CD4-positive, alpha-beta T cell treated with Interleukin-21 for 1 hour (primary cell): ENCODE data around the gene CHMP4B.

Source experiments
- DNase-seq: peaks from one replicate; pipeline ENCODE4 v3.0.0-alpha.2; 2020

CHMP4B gene

DNA sequence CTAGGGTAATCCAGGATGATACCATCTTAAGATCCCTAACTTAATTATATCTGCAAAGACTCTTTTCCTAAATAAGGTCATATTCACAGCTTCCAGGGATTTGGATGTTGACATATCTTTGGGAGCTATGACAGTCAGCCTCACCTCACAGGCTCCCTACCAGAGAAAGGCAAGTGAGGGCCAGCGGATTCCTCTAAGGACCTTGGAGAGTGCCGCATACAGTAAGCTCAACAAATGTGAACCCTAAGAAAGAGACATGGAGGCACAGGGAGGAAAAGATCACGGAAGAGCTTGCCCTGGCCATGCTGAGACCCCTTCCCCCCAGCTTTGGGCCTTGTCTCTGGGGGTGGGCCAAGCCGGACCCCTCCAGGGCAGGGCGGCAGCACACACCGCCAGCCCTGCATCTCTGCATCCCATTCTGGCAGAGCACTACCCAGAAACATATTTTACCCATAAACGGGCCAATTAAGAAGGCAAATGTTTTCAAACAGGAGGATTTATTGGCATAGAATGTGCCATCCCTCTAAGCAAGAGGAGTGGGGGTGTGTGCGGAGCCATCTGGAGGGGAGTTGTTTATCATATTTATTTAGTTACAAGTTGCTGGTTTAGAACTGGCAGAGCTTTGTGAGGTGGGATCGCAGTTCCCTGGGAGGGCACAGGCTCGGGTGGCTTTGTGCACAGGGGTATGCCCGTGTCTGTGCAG, 55.4 kb downstream of the CHMP4B start:
- no peak for DNase-seq

DNA sequence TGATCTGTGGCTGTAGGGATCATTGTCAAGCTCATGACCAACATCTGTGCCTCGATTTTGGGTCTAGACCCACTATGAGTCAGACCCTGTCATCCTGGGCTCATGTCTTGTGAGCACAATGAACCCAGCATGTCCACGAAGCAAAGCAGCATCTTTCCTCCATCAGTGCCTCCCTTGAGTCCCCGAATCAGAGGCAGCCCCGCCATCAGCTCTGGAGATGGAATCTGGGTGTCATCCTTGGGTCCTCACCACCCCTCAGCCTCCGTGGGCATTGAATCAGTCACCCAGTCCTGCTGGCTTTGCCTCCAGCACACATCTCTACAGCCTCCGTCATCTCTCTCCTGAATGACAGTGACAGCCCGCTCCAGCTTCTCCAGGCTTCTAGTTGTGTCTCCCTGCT, 56.9 kb downstream of the CHMP4B start:
- no peak for DNase-seq

DNA sequence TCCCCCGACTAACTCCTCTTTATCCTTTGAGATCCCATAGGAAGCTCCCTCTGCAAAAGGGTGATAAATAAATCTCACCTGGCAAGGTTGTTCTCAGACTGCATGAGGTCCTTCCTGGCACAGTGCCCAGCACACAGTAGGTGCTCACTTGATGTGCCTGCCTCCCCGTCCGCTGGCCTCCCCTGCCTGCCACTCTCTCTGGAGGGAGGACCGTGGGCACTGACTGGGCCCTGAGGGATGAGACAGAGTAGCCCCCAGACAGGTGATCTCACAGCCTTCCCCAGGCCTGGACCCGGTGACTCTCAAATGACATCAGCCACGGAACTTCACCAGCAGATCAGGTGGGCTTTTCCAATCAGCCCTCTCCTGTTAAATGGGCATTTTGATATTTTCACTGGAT, 57.4 kb downstream of the CHMP4B start:
- DNase-seq: no peak

DNA sequence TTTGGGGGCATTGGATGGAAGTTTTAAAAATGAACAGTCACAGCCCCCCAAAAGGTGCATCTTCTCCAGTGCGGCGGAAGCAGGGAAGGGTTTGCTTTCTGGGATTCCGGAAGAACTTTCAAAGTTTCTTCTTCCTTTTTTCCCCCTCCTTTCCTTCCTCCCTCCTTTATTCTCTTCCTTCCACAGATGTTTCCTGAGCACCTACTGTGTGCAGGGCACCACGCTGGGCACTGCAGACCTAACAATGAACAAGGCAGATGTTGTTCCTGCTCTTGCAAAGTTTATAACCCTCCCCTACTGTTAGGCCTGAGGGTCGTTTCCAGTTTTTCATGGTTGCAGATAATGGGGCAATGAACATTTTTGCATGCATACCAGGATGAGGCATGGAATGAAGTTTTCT, 58.1 kb downstream of the CHMP4B start:
- DNase-seq: no peak

DNA sequence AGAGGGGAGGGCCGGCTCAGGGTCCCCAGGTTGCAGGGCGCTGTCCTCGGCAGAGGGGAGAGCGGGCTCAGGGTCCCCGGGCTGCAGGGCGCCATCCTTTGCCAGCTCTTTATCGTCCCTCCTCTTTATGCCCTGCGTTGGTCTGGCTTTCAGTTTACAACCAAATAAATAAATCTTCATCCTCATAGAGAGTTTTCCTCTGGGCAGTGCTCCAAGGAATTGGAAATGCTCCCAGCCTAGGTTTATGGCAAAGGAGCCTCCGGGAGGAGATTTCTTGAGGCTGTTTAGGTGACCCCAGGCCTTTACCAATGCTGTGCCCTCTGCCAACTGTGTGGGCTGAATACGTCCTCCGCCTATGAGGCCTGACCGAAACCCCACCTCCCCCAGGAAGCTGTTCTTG, 60.2 kb downstream of the CHMP4B start:
- no peak for DNase-seq

DNA sequence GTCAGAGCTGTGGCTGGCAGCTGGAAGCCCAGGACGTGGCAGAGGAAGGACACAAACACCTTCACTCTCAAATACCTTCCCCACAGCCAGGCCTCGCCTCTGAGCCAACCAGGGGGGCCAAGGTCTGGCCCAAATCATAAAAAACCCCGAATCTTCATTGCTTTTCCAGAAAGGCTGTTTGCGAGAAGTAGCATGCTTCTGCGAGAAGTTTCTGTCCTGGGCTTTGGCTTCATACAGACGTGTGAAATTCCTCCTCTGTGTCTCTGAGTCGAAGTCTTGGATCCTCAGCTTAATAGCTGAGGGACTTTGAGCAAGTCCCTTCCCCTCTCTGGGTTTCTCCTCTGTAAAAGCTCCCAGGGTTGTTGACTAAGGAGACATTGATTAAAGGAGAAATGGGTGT, 63.0 kb downstream of the CHMP4B start:
- no peak for DNase-seq

DNA sequence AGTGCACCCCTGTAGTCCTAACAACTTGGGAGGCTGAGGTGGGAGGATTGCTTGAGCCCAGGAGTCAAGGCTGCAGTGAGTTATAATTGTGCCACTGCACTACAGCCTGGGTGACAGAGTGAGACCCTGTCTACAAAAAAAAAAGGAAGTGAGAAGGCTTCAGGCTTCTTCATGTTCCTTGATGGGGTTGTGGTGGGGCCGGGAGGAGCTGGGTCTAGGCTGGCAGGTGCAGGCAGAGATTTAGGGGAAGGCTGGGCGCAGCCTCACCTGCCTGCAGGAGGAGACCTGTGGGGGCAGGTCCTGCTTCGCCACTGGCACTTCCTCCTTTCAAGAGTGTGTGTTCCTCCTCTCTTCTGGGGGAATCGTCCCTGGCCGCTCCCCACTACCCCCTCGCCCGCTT, 63.9 kb downstream of the CHMP4B start:
- no peak for DNase-seq

DNA sequence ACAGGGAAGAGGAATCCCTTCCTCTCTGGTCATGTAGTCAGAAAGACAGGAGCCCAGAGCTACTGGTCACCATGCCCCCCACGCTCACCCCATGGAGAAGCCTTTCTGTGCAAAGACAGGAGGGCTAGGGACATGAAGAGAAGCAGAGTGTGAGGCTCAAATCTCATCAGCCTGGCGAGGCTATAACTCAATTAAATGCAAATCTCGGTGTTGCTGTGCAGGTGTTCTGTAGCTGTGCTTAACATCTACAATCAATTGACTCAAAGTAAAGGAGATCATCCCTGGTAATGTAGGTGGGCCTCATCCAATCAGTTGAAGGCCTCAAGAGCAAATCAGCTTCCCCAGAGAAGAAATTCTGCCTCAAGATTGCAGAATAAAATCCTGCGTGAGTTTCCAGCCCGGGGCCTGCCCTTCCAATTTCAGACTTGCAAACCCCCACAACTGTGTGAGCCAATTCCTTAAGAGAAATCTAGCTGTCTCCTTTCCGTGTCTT, 64.4 kb downstream of the CHMP4B start:
- DNase-seq: no peak

DNA sequence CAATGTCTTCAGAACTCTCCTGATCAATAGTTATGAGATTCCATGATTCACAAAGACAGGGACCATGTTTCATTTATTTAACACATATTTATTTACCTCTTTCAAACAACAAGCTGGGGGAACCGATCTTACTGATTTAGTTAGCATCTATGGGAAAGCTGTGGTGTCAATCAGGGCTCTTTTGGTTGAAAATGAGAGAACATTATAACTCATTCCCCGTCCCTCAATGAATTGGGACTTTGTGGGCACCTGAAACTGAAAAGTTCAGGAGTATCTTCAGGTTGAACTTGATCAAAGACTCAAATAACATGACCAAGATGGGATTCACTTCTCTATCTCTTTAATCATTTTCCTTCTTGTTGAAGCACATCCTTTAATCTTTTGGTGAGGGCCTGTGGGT, 67.4 kb downstream of the CHMP4B start:
- no peak for DNase-seq

DNA sequence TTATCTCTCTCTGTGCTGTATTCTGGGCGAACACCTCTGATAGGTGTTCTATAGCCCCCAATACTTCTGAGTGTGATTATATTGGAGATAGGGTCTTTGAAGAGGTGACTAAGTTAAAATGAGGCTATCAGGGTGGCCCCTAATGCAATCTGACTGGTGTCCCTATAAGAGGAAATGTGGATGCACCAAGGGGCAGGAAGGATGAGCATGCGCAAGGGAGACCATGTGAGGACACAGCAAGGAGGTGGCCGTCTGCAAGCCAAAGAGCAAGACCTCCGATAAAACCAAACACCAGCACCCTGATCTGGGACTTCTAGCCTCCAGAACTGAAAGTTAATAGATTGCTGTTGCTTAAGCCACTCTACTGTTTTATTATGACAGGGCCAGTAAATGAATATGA, 69.2 kb downstream of the CHMP4B start:
- no peak for DNase-seq

DNA sequence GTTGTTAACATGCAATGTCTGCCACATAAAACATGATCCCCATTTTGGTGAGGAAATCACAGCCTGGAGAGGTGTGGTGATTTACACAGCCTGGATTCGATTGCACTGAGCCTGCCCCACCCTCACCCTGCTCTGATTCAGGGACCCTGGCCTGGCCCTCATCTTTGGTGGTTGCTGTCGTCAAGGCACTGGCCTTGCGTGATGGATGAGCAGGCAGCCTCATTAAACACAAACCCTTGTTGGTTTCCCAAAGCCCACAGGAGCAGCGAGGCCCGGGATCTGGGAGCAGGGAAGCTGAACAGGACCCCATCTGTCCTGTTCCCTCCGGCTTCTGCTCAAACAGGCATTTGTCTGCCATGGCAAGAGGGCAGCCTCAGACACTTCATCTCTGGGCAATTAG, 70.8 kb downstream of the CHMP4B start:
- DNase-seq: no peak

DNA sequence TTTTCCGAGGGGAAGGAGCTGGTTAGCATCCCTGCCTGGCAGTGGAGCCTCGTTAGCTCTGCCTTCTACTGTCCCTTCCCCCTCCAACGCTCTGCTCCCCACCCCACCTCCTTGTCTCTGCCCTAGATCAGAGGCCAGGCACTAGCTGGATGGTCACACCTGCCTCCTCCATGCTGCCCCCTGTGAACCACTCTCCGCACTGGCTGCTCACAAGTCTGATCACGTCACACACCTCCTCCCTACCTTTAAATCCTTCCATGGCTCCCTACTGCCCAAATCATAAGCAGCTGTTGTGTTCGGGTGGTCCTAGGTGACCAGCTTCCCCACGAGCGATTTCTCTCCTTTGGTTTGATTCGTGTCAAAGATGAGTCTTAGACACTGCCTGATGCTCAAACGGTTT, 71.3 kb downstream of the CHMP4B start:
- no peak for DNase-seq

DNA sequence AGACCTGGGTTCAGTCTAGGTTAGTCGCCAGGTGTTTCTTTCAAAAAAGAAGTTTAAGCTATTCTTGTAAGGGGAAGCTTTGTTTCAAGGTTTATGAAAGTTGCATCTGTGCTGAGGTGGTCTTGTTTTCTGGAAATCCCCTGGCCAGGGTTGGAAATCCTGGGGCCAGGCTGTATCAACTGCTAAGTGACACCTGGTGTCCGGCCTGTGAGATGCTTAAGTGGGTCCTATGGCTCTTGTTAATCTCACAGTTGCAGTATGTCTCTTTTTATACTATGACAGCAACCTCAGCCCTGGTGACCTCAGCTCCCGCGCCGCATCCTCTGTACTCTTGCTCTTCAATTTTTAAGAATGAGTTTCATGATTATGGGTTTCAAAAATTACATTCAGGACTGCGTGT, 72.0 kb downstream of the CHMP4B start:
- DNase-seq: no peak

DNA sequence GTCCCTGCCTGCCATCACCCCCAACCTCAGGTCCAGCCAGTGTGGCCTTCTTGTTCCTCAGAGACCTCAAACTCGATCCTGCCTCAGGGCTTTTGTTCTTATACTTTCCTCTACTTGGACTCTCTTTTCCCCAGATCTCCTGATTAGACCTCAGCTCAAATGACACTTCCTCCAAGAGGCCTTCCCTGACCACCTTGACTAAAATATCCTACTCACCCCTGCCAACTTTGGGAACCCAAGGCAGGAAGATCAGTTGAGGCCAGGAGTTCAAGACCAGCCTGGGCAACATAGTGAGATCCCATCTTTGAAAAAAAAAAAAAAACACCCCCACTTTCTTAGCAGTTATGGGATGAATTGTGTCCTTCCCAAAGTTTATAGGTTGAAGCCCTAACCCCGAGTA, 73.5 kb downstream of the CHMP4B start:
- no peak for DNase-seq

DNA sequence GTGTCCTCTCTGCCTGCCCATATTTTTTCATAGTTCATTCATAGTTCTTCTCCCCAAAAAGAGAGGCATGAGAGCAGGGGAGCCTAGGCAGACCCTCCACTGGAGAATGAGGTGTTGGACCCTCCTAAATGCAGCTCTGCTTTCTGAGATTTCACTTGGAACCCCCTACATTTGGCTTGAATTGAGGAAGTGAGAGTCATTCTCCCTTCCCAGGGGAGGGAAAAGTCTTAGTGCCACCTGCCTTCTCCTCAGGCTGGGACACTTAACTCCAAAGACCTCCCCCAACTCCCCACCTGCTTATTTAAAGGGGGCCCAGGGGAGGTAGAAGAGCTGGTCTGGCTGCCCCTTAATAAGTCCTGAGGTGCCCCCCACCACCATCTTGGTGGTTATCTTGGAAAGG, 78.2 kb downstream of the CHMP4B start:
- DNase-seq: no peak

DNA sequence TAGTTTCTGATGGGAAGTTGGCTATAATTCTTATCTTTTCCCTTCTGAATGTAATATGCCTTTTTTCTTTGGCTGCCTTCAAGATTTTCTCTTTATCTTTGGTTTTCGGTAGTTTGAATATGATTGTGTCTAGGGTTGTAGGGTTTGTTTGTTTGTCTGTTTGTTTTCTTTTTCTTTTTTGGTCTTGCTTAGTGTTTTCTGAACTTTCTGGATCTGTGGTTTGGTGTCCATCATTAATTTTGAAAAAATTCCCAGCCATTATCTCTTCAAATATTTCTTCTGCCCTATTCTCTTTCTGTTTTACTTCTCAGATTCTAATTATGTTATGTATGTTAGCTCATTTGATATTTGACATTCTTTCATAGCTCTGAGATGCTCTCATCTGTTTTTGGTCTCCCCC, 79.4 kb downstream of the CHMP4B start:
- no peak for DNase-seq

DNA sequence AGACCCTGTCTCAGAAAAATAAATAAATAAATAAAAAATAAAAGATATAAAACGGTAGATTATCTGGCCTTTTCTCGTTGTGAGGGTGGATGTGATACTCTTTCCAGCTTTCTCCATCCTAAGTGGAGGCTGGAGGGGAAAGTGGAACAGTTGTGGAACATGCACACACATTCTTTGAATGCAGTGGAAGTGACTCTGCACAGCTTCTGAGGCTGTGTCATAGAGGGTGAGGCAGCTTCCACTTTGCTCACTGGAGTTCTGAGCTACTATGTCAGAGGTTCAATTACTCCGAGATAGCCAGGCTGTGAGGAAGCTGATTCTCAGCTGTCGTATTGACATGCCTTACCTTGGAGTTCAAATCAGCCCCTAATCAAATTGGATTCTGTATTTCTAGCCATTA, 82.2 kb downstream of the CHMP4B start:
- no peak for DNase-seq

DNA sequence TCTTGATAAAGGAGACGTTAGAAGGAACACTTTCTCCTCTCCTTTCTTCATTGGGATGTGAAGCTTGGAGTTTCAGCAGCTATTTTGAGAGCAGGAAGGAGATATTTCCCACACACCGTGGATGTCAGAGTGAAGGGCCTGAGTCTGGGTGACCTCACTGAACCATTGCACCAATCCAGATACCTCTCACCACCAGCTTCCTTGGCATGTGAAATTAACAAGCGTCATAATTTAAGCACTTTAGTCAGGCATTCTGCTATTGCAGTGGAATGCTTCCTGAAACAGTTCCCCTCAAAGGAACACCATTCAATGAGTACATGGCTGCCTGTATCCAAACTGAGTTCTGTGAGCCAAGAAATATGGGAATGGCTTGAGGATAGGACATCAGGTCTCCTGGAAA, 83.7 kb downstream of the CHMP4B start:
- no peak for DNase-seq

DNA sequence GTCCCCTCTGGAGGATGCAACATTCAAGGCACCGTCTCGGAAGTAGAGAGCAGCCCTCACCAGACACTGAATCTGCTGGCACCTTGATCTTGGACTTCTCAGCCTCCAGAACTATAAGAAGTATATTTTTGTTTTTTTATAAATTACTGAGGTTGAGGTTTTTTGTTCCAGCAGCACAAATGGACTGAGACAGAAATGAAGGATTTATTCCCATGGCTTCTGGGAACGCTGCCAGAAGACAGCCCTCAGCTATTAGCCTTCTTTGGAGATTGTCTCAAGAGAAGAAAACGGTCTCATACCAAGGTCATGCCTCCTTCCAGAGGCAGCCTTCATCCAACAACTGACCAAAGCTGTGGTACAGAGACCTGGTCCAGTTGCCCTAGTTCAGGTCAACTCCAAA, 85.4 kb downstream of the CHMP4B start:
- no peak for DNase-seq

DNA sequence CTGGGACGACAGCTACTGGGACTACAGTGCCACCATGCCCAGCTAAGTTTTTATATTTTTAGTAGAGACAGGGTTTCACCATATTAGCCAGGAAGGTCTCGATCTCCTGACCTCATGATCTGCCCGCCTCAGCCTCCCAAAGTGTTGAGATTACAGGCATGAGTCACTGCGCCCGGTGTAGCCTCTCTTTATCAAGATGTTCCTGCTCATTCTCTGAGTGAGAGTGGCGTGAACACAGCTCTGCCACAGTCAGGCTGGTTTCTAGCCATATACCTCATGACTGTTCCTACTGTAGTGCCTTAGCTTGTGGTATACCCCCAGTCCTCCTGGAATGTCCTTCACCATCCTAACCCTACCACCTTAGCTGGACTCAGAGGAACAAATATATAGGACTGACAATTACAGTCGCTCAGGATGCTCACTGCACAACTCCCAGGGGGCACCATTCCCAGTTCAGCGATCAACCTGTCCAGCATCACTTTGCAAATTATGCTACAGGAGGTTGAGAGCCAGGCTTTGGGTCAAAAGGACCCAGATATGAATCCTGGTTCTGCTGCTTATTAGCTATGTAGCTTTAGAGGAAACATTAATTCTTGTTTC, 86.3 kb downstream of the CHMP4B start:
- DNase-seq: no peak

DNA sequence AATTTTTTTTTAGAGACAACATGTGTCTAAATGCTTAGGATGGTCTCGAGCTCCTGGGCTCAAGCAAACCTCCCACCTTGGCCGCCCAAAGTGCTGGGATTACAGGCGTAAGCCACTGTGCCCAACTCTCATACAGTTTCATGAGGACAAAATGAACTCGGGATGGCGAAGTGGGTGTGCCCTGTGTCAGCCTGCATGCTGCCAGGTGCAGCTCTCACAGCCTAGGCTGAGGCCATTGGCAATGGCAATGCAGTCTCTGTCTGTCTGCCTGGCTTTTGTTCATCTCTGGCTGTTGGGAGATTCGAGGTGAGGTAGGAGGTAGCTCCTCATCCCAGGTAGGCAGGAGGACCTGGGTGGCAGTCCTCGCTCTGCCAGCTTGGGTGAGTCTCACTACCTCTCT, 88.0 kb downstream of the CHMP4B start:
- no peak for DNase-seq

DNA sequence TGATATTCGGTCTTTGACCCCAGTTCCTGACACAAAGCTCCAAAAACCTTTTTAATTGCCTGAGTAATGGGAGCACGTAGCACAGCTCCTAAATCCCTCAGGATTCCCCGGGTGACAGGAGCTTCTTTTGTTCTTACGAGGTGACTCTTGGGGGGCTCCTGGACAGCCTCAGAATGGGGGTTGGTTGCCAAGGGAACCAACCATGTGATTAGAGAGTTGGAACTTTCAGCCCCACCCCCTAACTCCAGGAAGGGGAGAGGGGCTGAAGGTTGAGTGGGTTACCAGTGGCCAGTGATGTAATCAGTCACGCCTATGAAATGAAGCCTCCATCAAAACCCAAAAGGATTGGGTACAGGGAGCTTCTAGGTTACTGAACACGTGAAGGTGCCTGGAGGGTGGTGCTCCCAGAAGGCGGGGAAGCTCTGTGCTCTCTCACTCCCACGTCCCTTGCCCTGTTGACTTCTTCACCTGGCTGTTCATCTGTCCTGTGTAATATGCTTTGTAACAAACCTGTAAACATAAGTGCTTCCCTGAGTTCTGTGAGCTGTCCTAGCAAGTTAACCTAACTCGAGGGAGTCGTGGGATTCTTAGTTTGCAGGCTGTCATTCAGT, 89.5 kb downstream of the CHMP4B start:
- no peak for DNase-seq

DNA sequence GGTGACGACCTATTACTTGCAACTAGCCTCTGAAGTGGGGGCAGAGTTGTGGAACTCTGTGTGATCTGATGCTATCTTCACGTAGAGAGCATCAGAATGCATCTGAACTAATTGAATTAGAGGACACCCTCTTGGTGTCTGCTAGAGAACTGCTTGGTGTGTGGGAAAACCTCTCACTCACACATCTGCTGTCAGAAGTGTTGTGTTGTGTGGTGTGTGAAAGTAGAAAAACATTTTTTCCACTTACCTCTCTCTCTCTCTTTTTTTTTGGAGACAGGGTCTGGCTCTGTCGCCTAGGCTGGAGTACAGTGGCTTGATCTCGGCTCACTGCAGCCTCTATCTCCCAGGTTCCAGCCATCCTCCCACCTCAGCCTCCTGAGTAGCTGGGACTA, 90.0 kb downstream of the CHMP4B start:
- DNase-seq: no peak

DNA sequence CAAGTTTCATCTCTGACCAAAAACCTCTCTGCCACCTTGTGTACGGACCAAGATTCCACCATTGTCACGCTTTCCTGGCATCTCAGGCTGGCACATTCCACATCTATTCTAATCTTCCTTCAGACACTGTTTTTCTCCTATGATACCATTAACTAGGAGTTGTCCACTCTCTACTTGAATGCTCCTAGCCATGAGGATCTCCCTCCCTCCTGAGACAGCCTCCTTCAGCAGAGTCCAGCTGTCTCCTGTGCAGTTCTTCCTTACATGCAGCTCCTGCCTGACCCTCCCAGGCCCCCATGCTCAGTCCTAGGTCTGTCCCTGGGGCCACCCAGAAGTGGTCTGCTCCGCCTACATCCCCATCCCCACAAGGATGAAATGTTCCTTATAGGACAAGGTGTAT, 90.9 kb downstream of the CHMP4B start:
- no peak for DNase-seq
